ENCODE data around the gene XXYLT1. TPM values are rescaled to one million over a fixed set of nuclear protein-coding genes. Genes with fewer than 3 reads are reported as not detected.

Gene XXYLT1
- total RNA-seq, 1 experiment from 2014 or later: 10.9 TPM

- no peak overlapping the region for H3K9ac ChIP-seq (ENCODE audit: low read length)
- H4K20me1 ChIP-seq (ENCODE audit: insufficient read depth): no peaks in the 10 kb centered on the region
- H3K9me3 ChIP-seq (ENCODE audit: control insufficient read depth in 1 of 2, insufficient read depth in 1 of 2, low read depth in 1 of 2, low read length in 2 of 2): no peaks in the 10 kb centered on the region
- peaks cover 3 to 4% of the 10 kb centered on the region in 2 experiments; a peak in 2 of 4 replicates for H3K36me3 ChIP-seq (ENCODE audit: control insufficient read depth in 1 of 2, insufficient read depth in 2 of 2, low read length in 2 of 2)
- CTCF ChIA-PET: interaction anchor here (2.6 kb wide), 1 partner anchor 13 kb away, joined by 15 read pairs; the partner anchor contains the start of gene XXYLT1
- H3K9me2 ChIP-seq (ENCODE audit: insufficient read depth): no peaks in the 10 kb centered on the region
- DNase-seq (ENCODE audit: low read depth, low spot score) (no peak), ATAC-seq (no peak)
- H3K27me3 ChIP-seq (ENCODE audit: insufficient read depth, low read length): no peaks in the 10 kb centered on the region
- no peak overlapping the region for H3K4me2 ChIP-seq (ENCODE audit: low read length)
- BruUV-seq (replicated peaks): no TSS peak
- RAD21 ChIA-PET (ENCODE audit: low non-redundant PET in 1 of 2, low total read pairs in 2 of 2, uncharacterized antibody in 2 of 2, unreplicated experiment in 2 of 2): no interaction called here
- intact Hi-C loops (cut with micrococcal nuclease): no loop called here
- TF ChIP-seq SIN3A (IDR thresholded peaks at IDR 0.05; ENCODE audit: low read depth) (no peak), ZBTB33 (IDR thresholded peaks at IDR 0.05; ENCODE audit: extremely low read depth, insufficient replicate concordance, low read length) (no peak), CEBPB (IDR thresholded peaks at IDR 0.05; ENCODE audit: low read depth) (no peak), ZFX (IDR thresholded peaks at IDR 0.05) (no peak)
- no peaks in the 10 kb centered on the region for H3K79me2 ChIP-seq (ENCODE audit: insufficient read depth, low read length)
- H2AFZ ChIP-seq (ENCODE audit: low read depth, low read length, poor library complexity, severe bottlenecking): no peak overlapping the region
- H3K4me1 ChIP-seq (ENCODE audit: control insufficient read depth in 1 of 2, insufficient read depth in 2 of 2, low read length in 2 of 2): no peaks in the 10 kb centered on the region
- no peak overlapping the region for H3K27ac ChIP-seq (ENCODE audit: low read depth, low read length)
- POLR2A ChIA-PET: no interaction called here
- H3K4me3 ChIP-seq (replicated peaks in 1 of 2; ENCODE audit: low read depth in 1 of 2, low read length in 2 of 2): no peak overlapping the region
Measured at GRCh38 chr3:195284842-195285241, 13.9 kb upstream of the XXYLT1 start.

GRCh38 chr3:195282961-195283360 lies 12.0 kb upstream of the XXYLT1 start:
- ChIA-PET POLR2A (no interaction called here), CTCF (interaction anchor here (2.6 kb wide), 1 partner anchor 11 kb away, joined by 15 read pairs; the partner anchor contains the start of gene XXYLT1)
- ATAC-seq: no peak
- no peak for TF ChIP-seq SIN3A (IDR thresholded peaks at IDR 0.05; ENCODE audit: low read depth)
- no peak for TF ChIP-seq FOSL1 (IDR thresholded peaks at IDR 0.05; ENCODE audit: low read depth)
- no peak for TF ChIP-seq CTCF (IDR thresholded peaks at IDR 0.05 in 2 of 3, conservative IDR thresholded peaks at IDR 0.05 in 1 of 3; ENCODE audit: borderline replicate concordance in 1 of 3, insufficient read depth in 1 of 3, low read depth in 2 of 3, low read length in 2 of 3)
- no peak for TF ChIP-seq ZNF274 (IDR thresholded peaks at IDR 0.05; ENCODE audit: low read depth, low read length)
- TF ChIP-seq ZFX (IDR thresholded peaks at IDR 0.05): no peak
- TF ChIP-seq CBX3 (IDR thresholded peaks at IDR 0.05; ENCODE audit: low read depth): no peak
- TF ChIP-seq RAD21 (IDR thresholded peaks at IDR 0.05; ENCODE audit: low read depth): no peak
- TF ChIP-seq ELF1 (IDR thresholded peaks at IDR 0.05; ENCODE audit: borderline replicate concordance, low read depth): no peak
- no peak for TF ChIP-seq POLR2A (IDR thresholded peaks at IDR 0.05; ENCODE audit: borderline replicate concordance, extremely low read depth, insufficient read depth, insufficient read length)
- TF ChIP-seq ZBTB33 (IDR thresholded peaks at IDR 0.05; ENCODE audit: extremely low read depth, insufficient replicate concordance, low read length): no peak
- TF ChIP-seq MAX (IDR thresholded peaks at IDR 0.05): no peak
- TF ChIP-seq CEBPB (IDR thresholded peaks at IDR 0.05; ENCODE audit: low read depth): no peak
- TF ChIP-seq YY1 (IDR thresholded peaks at IDR 0.05; ENCODE audit: extremely low read depth, insufficient replicate concordance, low read depth, low read length): no peak
- no peak for TF ChIP-seq JUND (IDR thresholded peaks at IDR 0.05)

More at GRCh38 chr3:195282961-195283360, 12.0 kb upstream of the XXYLT1 start:
- Histone ChIP-seq H4K20me1 (ENCODE audit: insufficient read depth) (no peaks in the 10 kb centered on the region), H3K4me2 (ENCODE audit: low read length) (no peak overlapping the region), H3K9ac (ENCODE audit: low read length) (no peak overlapping the region), H3K27ac (ENCODE audit: low read depth, low read length) (no peak overlapping the region), H2AFZ (ENCODE audit: low read depth, low read length, poor library complexity, severe bottlenecking) (no peak overlapping the region), H3K27me3 (ENCODE audit: insufficient read depth, low read length) (no peaks in the 10 kb centered on the region), H3K4me1 (ENCODE audit: control insufficient read depth in 1 of 2, insufficient read depth in 2 of 2, low read length in 2 of 2) (no peaks in the 10 kb centered on the region), H3K9me3 (ENCODE audit: control insufficient read depth in 1 of 2, insufficient read depth in 1 of 2, low read depth in 1 of 2, low read length in 2 of 2) (no peaks in the 10 kb centered on the region), H3K9me2 (ENCODE audit: insufficient read depth) (no peaks in the 10 kb centered on the region), H3K36me3 (ENCODE audit: control insufficient read depth in 1 of 2, insufficient read depth in 2 of 2, low read length in 2 of 2) (peaks cover 0 to 5% of the 10 kb centered on the region in 2 experiments; a peak in 1 of 4 replicates), H3K79me2 (ENCODE audit: insufficient read depth, low read length) (no peaks in the 10 kb centered on the region), H3K4me3 (replicated peaks in 1 of 2; ENCODE audit: low read depth in 1 of 2, low read length in 2 of 2) (no peak overlapping the region)
- RAD21 ChIA-PET (ENCODE audit: low non-redundant PET in 1 of 2, low total read pairs in 2 of 2, uncharacterized antibody in 2 of 2, unreplicated experiment in 2 of 2): no interaction called here
- no TSS peak for BruUV-seq (replicated peaks)
- no peak for DNase-seq (ENCODE audit: low read depth, low spot score)
- intact Hi-C loops (cut with micrococcal nuclease): no loop called here

Measured in HCT116 (cell line).